ENCODE measurements around the gene GPR22.

DNA sequence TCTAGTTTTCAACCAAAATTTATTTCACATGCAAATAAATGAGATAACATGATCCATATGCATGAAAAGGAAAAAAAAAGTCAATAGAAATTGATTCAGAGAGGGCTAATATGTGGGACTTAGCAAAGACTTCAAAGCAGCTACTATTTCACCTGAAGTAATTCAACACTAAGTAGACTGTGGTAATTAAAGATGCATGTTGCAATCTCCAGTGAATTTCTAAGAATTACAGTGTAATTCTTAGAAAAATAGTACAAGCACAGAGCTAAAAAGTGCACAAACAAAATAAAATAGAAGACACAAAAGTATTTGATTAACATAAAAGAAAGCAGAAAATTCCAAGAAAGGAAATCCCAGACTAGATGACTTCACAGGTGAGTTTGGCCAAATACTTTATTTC, 25.7 kb downstream of the GPR22 start:
- TF ChIP-seq, protein P1, sequence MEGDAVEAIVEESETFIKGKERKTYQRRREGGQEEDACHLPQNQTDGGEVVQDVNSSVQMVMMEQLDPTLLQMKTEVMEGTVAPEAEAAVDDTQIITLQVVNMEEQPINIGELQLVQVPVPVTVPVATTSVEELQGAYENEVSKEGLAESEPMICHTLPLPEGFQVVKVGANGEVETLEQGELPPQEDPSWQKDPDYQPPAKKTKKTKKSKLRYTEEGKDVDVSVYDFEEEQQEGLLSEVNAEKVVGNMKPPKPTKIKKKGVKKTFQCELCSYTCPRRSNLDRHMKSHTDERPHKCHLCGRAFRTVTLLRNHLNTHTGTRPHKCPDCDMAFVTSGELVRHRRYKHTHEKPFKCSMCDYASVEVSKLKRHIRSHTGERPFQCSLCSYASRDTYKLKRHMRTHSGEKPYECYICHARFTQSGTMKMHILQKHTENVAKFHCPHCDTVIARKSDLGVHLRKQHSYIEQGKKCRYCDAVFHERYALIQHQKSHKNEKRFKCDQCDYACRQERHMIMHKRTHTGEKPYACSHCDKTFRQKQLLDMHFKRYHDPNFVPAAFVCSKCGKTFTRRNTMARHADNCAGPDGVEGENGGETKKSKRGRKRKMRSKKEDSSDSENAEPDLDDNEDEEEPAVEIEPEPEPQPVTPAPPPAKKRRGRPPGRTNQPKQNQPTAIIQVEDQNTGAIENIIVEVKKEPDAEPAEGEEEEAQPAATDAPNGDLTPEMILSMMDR (IDR thresholded peaks at IDR 0.05): no peak
- TF ChIP-seq ZFX (IDR thresholded peaks at IDR 0.05; ENCODE audit: borderline replicate concordance): no peak

All from 22Rv1 (cell line).